Measurements from ENCODE around the gene USH1G.

USH1G gene

GRCh38 chr17:74900208-74900607, 22.8 kb downstream of the USH1G start:
- DNase-seq: no peak

GRCh38 chr17:74898376-74898946, 24.6 kb downstream of the USH1G start:
- no peak for DNase-seq

GRCh38 chr17:74893936-74894671, 29.0 kb downstream of the USH1G start:
- DNase-seq: no peak

- DNase-seq: no peak
These were observed 29.8 kb downstream of the USH1G start, which contains the start of gene FADS6 for GRCh38 chr17:74892974-74893911. FADS6 (minus strand) TSS chr17:74893633; CDS start chr17:74893595, 38 bp downstream.

- peak; percentile 55 for DNase-seq
These were observed 30.8 kb downstream of the USH1G start for GRCh38 chr17:74892013-74892841.

GRCh38 chr17:74890554-74890953, 32.5 kb downstream of the USH1G start:
- DNase-seq: no peak

- DNase-seq: no peak
These were observed 34.6 kb downstream of the USH1G start for GRCh38 chr17:74888469-74888868.

GRCh38 chr17:74883241-74883745, 39.8 kb downstream of the USH1G start:
- DNase-seq: no peak

GRCh38 chr17:74882517-74883240, 40.4 kb downstream of the USH1G start:
- no peak for DNase-seq

GRCh38 chr17:74881073-74881472, 42.0 kb downstream of the USH1G start:
- no peak for DNase-seq

- DNase-seq: no peak
These were observed 43.7 kb downstream of the USH1G start for GRCh38 chr17:74879308-74879707.

- DNase-seq: no peak
These were observed 44.4 kb downstream of the USH1G start for GRCh38 chr17:74878658-74879057.

GRCh38 chr17:74877592-74878548, 45.2 kb downstream of the USH1G start:
- no peak for DNase-seq

GRCh38 chr17:74875977-74876593, 47.0 kb downstream of the USH1G start:
- no peak for DNase-seq

GRCh38 chr17:74875155-74875976, 47.7 kb downstream of the USH1G start:
- DNase-seq: no peak

- no peak for DNase-seq
These were observed 48.4 kb downstream of the USH1G start for GRCh38 chr17:74874615-74875037.

GRCh38 chr17:74873874-74874614, 49.0 kb downstream of the USH1G start:
- no peak for DNase-seq
